ENCODE data around the gene TSPAN18. TPM values are rescaled to one million over a fixed set of nuclear protein-coding genes. Genes with fewer than 3 reads are reported as not detected.

TSPAN18 gene
- total and polyA plus RNA-seq, 9 donors = 2.1 to 35.3 (median 14.4) TPM

- H3K27ac ChIP-seq = no peak overlapping the region
- H3K4me3 ChIP-seq = no peak overlapping the region
- no peaks in the 10 kb centered on the region for H3K9me3 ChIP-seq
- H3K4me1 ChIP-seq (ENCODE audit: insufficient read depth) = peaks cover 1% of the 10 kb centered on the region
- intact Hi-C loops (cut with DNase I) = loop anchor here in 1 of 4 donors (5.0 kb wide), 1 partner anchor 160 kb away; the partner anchor contains the start of gene TSPAN18
- TF ChIP-seq CTCF (IDR thresholded peaks at IDR 0.05) (no peak), POLR2A (IDR thresholded peaks at IDR 0.05) (no peak), EP300 (IDR thresholded peaks at IDR 0.05) (no peak)
- no peaks in the 10 kb centered on the region for H3K36me3 ChIP-seq
- no peak for DNase-seq
- 65 to 90% (median 86%) methylated on average over 3 of the region's 3 CpGs for WGBS, 3 donors
- H3K27me3 ChIP-seq = no peaks in the 10 kb centered on the region
Measured at GRCh38 chr11:44887636-44888035, 160.9 kb downstream of the TSPAN18 start.

- TF ChIP-seq POLR2A (IDR thresholded peaks at IDR 0.05) (no peak), CTCF (IDR thresholded peaks at IDR 0.05) (no peak), EP300 (IDR thresholded peaks at IDR 0.05) (no peak)
- 93 to 100% (median 100%) methylated on average over 1 of the region's 1 CpG for WGBS, 3 donors
Measured at GRCh38 chr11:44889266-44889665, 162.5 kb downstream of the TSPAN18 start.

GRCh38 chr11:44892843-44893242 is 166.1 kb downstream of the TSPAN18 start:
- TF ChIP-seq POLR2A (IDR thresholded peaks at IDR 0.05) = no peak
- no peak for TF ChIP-seq EP300 (IDR thresholded peaks at IDR 0.05)
- no peak for TF ChIP-seq CTCF (IDR thresholded peaks at IDR 0.05)
- Histone ChIP-seq H3K4me3 (no peak overlapping the region), H3K36me3 (no peaks in the 10 kb centered on the region), H3K27me3 (no peaks in the 10 kb centered on the region), H3K9me3 (no peaks in the 10 kb centered on the region), H3K4me1 (ENCODE audit: insufficient read depth) (peaks cover 9% of the 10 kb centered on the region), H3K27ac (peak overlapping the region; percentile 54 to 58)
- intact Hi-C loops (cut with DNase I) = loop anchor here in 2 of 4 donors (5.0 kb wide), 1 partner anchor 166 kb away; the partner anchor contains the start of gene TSPAN18 (in 2 of the 2)
- WGBS, 3 donors = 92 to 94% (median 94%) methylated on average over 7 of the region's 7 CpGs
- DNase-seq = no peak

More at GRCh38 chr11:44889266-44889665, 162.5 kb downstream of the TSPAN18 start:
- H3K27me3 ChIP-seq = no peaks in the 10 kb centered on the region
- peaks cover 8% of the 10 kb centered on the region for H3K4me1 ChIP-seq (ENCODE audit: insufficient read depth)
- no peak for DNase-seq
- H3K4me3 ChIP-seq = no peak overlapping the region
- H3K27ac ChIP-seq = no peak overlapping the region
- no peaks in the 10 kb centered on the region for H3K36me3 ChIP-seq
- no peaks in the 10 kb centered on the region for H3K9me3 ChIP-seq
- intact Hi-C loops (cut with DNase I) = loop anchor here in 1 of 4 donors (5.0 kb wide), 1 partner anchor 162 kb away; the partner anchor contains the start of gene TSPAN18

GRCh38 chr11:44893308-44893822 is 166.6 kb downstream of the TSPAN18 start:
- Histone ChIP-seq H3K27me3 (no peaks in the 10 kb centered on the region), H3K36me3 (no peaks in the 10 kb centered on the region), H3K4me1 (ENCODE audit: insufficient read depth) (peaks cover 9% of the 10 kb centered on the region), H3K9me3 (no peaks in the 10 kb centered on the region), H3K27ac (peak overlapping the region; percentile 54 to 58), H3K4me3 (no peak overlapping the region)
- intact Hi-C loops (cut with DNase I) = loop anchor here in 2 of 4 donors (5.0 kb wide), 1 partner anchor 166 kb away; the partner anchor contains the start of gene TSPAN18 (in 2 of the 2)
- DNase-seq = peak; percentile 32 to 71 (median 47)
- 29 to 44% (median 33%) methylated on average over 10 of the region's 10 CpGs for WGBS, 3 donors
- TF ChIP-seq POLR2A (IDR thresholded peaks at IDR 0.05) (no peak), EP300 (IDR thresholded peaks at IDR 0.05) (no peak), CTCF (IDR thresholded peaks at IDR 0.05) (no peak)

Measured in ovary (tissue), 9 donors.